ENCODE data around the gene TTC22.

The TTC22 gene

DNA sequence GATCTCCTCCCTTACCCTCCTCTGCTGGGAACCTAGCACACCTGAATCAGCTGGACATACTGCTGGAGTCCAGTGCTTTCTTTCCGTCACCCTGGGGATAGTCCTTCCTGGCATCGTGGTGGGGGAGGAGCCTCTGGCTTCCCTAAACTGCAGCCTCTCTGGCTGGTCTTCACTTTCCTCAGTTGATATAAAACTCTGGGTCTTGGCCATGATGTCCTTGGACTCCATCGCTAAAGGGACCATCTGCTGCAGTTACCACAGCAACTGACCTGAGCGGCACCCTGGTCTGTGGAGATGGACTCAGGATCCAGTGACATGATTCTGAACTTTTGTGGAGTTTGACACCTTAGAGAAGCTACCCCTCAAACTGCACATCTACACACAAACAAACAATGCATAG is 59.6 kb downstream of the TTC22 start:
- DNase-seq (ENCODE audit: low read depth), result no peak
- TF ChIP-seq CTCF (IDR thresholded peaks at IDR 0.05; ENCODE audit: control insufficient read depth, insufficient read depth, low read depth, low read length, missing control alignments), result no peak
- no peak overlapping the region for H3K4me3 ChIP-seq (ENCODE audit: control insufficient read depth, low read depth, low read length)

- no peak for DNase-seq (ENCODE audit: low read depth)
- no peak for TF ChIP-seq CTCF (IDR thresholded peaks at IDR 0.05; ENCODE audit: control insufficient read depth, insufficient read depth, low read depth, low read length, missing control alignments)
Measured at GRCh38 chr1:54738244-54738643, 62.9 kb downstream of the TTC22 start.

DNA sequence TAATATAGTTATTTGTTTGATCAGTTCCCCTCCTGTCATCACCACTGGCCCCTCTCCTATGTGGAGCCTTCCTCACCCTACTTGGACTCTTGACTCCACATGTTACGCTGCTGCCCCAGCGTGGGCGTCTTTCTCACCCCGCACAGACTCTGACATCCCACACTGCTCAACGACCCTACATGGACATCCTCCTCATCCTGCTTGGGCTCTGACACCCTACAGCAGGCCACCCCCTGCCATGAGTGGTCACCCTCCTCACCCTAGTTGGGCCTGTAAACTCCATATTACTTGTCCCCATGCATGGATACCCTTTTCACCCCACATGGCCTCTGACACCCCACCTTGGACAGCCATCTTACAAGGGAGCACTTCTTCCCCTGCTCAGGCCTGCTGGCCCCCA is 64.4 kb downstream of the TTC22 start:
- TF ChIP-seq CTCF (IDR thresholded peaks at IDR 0.05; ENCODE audit: control insufficient read depth, insufficient read depth, low read depth, low read length, missing control alignments), result no peak
- H3K4me3 ChIP-seq (ENCODE audit: control insufficient read depth, low read depth, low read length), result no peak overlapping the region
- no peak for DNase-seq (ENCODE audit: low read depth)

More at GRCh38 chr1:54738244-54738643, 62.9 kb downstream of the TTC22 start:
- H3K4me3 ChIP-seq (ENCODE audit: control insufficient read depth, low read depth, low read length), result no peak overlapping the region

Measured in AG09309 (cell line).